ENCODE results near the gene GLIS1. TPM values are rescaled to one million over a fixed set of nuclear protein-coding genes. Genes with fewer than 3 reads are reported as not detected.

The GLIS1 gene
- total and polyA plus RNA-seq, 2 of the 8 experiments (the other 6 are each of a cell fraction or from before 2014, with no cell fraction given), result 0.15 to 0.22 TPM

GRCh38 chr1:53511323-53511932, 227.5 kb downstream of the GLIS1 start:
- H3K4ac ChIP-seq (replicated peaks; ENCODE audit: insufficient read length, low read depth, low read length), result no peak overlapping the region
- no peak overlapping the region for H2BK15ac ChIP-seq (ENCODE audit: low read length)
- H4K5ac ChIP-seq (ENCODE audit: insufficient read length, low read depth, low read length), result no peak overlapping the region
- H2BK12ac ChIP-seq (ENCODE audit: low read depth, low read length), result no peak overlapping the region
- no peak overlapping the region for H3K9ac ChIP-seq (replicated peaks in 1 of 4; ENCODE audit: extremely low read depth in 1 of 4, low read depth in 3 of 4, low read length in 3 of 4)
- no peak for DNase-seq (ENCODE audit: low read depth in 1 of 2, low spot score in 2 of 2)
- H3K27ac ChIP-seq (ENCODE audit: low read depth, low read length), result no peak overlapping the region
- no peak overlapping the region for H3K56ac ChIP-seq (replicated peaks; ENCODE audit: insufficient read length, low read depth, low read length)
- no peak overlapping the region for H3K18ac ChIP-seq (ENCODE audit: extremely low read depth, low read length)
- H2BK120ac ChIP-seq (replicated peaks; ENCODE audit: low read depth, low read length), result no peak overlapping the region
- no peak for FAIRE-seq
- H4K91ac ChIP-seq (replicated peaks; ENCODE audit: insufficient read length, low read length), result no peak overlapping the region
- no peak overlapping the region for H2AK5ac ChIP-seq (ENCODE audit: low read depth, low read length)
- WGBS, 2 experiments (ENCODE audit: extremely low coverage in 1 of 2, insufficient coverage in 1 of 2, insufficient read length in 1 of 2, insufficient replicate concordance in 2 of 2, low coverage in 1 of 2, low lambda C conversion rate in 2 of 2, missing lambda C conversion rate in 1 of 2), result 91% methylated on average over 10 of the region's 13 CpGs; no CpG with 5 or more reads in 1 of the 2 experiments
- no peak overlapping the region for H2BK5ac ChIP-seq (ENCODE audit: low read depth, low read length)
- no peak overlapping the region for H4K8ac ChIP-seq (ENCODE audit: extremely low read depth, insufficient read depth, low read length)
- no peaks in the 10 kb centered on the region for H3K23me2 ChIP-seq (ENCODE audit: low read depth, low read length)
- H3K4me1 ChIP-seq (replicated peaks in 1 of 4; ENCODE audit: control insufficient read depth in 3 of 4, insufficient read depth in 4 of 4, low read length in 3 of 4), result peaks cover 0 to 20% (median 3%) of the 10 kb centered on the region in 4 experiments; a peak in 2 of 7 replicates
- ChIA-PET CTCF (ENCODE audit: partially characterized antibody) (interaction anchor here (0.9 to 3.1 kb wide), 10 partner anchors 9 to 168 kb away, joined by 3 to 25 read pairs (median 3); no protein-coding TSS in a partner anchor), POLR2A (ENCODE audit: partially characterized antibody) (no interaction called here)
- H3K9me3 ChIP-seq (ENCODE audit: insufficient read depth in 2 of 2, low read depth in 1 of 2, low read length in 1 of 2), result no peaks in the 10 kb centered on the region
- no peak overlapping the region for H3K23ac ChIP-seq (ENCODE audit: insufficient read length)
- H3K27me3 ChIP-seq (replicated peaks in 1 of 4; ENCODE audit: control insufficient read depth in 3 of 4, extremely low read depth in 1 of 4, insufficient read depth in 3 of 4, low read length in 3 of 4), result no peaks in the 10 kb centered on the region
- H3K79me2 ChIP-seq (ENCODE audit: control insufficient read depth in 1 of 2, insufficient read depth in 2 of 2, low read length in 2 of 2), result no peaks in the 10 kb centered on the region
- H3K36me3 ChIP-seq (ENCODE audit: control insufficient read depth in 2 of 4, insufficient read depth in 4 of 4, low read length in 3 of 4), result no peaks in the 10 kb centered on the region
- no peak overlapping the region for H2BK20ac ChIP-seq (ENCODE audit: low read length)
- H3K14ac ChIP-seq (ENCODE audit: insufficient read length), result no peak overlapping the region
- H3K4me3 ChIP-seq (ENCODE audit: extremely low read depth in 1 of 4, insufficient read depth in 2 of 4, low read depth in 3 of 4, low read length in 4 of 4), result no peak overlapping the region
- no peaks in the 10 kb centered on the region for H4K20me1 ChIP-seq (replicated peaks in 1 of 2; ENCODE audit: control insufficient read depth in 1 of 2, insufficient read depth in 2 of 2, low read length in 2 of 2)
- H2AFZ ChIP-seq (ENCODE audit: low read length), result no peak overlapping the region
- H3K4me2 ChIP-seq (ENCODE audit: insufficient read depth in 1 of 2, low read depth in 2 of 2, low read length in 2 of 2), result no peak overlapping the region
- H3K79me1 ChIP-seq (ENCODE audit: low read depth, low read length), result no peaks in the 10 kb centered on the region
- TF ChIP-seq E2F6 (IDR thresholded peaks at IDR 0.05), result no peak
- no peak for TF ChIP-seq SRF (IDR thresholded peaks at IDR 0.05; ENCODE audit: low read depth, low read length)
- no peak for TF ChIP-seq TEAD4 (IDR thresholded peaks at IDR 0.05; ENCODE audit: low read depth, low read length)

All from H1 (cell line).